Raji (cell line): ENCODE results near the gene BAHCC1.

ENCODE experiments used
- POLR2A ChIP-seq: IDR thresholded peaks from 2 replicates; pipeline ENCODE4 v1.6.1; 2011; ENCODE audit warnings: low read depth, low read length, control low read depth; ENCODE audit not compliant: insufficient read depth

BAHCC1 gene

GRCh38 chr17:81431545-81432482 lies 36.6 kb downstream of the BAHCC1 start:
- no peak for TF ChIP-seq POLR2A

- TF ChIP-seq POLR2A: no peak
These were observed 37.7 kb downstream of the BAHCC1 start for GRCh38 chr17:81432941-81433340.

GRCh38 chr17:81433656-81434055 lies 38.4 kb downstream of the BAHCC1 start:
- no peak for TF ChIP-seq POLR2A

- no peak for TF ChIP-seq POLR2A
These were observed 38.8 kb downstream of the BAHCC1 start for GRCh38 chr17:81434072-81434471.

- no peak for TF ChIP-seq POLR2A
These were observed 39.6 kb downstream of the BAHCC1 start for GRCh38 chr17:81434681-81435417.

- no peak for TF ChIP-seq POLR2A
These were observed 40.5 kb downstream of the BAHCC1 start for GRCh38 chr17:81435652-81436293.

GRCh38 chr17:81436294-81436849 lies 41.1 kb downstream of the BAHCC1 start:
- no peak for TF ChIP-seq POLR2A

GRCh38 chr17:81437191-81437651 lies 42.0 kb downstream of the BAHCC1 start:
- TF ChIP-seq POLR2A: no peak

- no peak for TF ChIP-seq POLR2A
These were observed 42.9 kb downstream of the BAHCC1 start for GRCh38 chr17:81438007-81438659.

GRCh38 chr17:81438688-81439087 lies 43.4 kb downstream of the BAHCC1 start:
- TF ChIP-seq POLR2A: no peak

- TF ChIP-seq POLR2A: no peak
These were observed 44.8 kb downstream of the BAHCC1 start for GRCh38 chr17:81440051-81440471.

- no peak for TF ChIP-seq POLR2A
These were observed 45.4 kb downstream of the BAHCC1 start for GRCh38 chr17:81440511-81441244.

- TF ChIP-seq POLR2A: no peak
These were observed 47.5 kb downstream of the BAHCC1 start for GRCh38 chr17:81442791-81443190.

GRCh38 chr17:81443269-81443668 lies 48.0 kb downstream of the BAHCC1 start:
- TF ChIP-seq POLR2A: no peak
